ENCODE data around the gene SRGAP2C.
"Not testable (repeated sequence)": the region's sequence is repeated elsewhere in the genome, so short reads cannot be mapped to it uniquely, and the experiment has no call there.

GRCh38 chr1:121332141-121332540 lies 147.4 kb downstream of the SRGAP2C start:
- TF ChIP-seq KAT7 (CRISPR knock-in tag; IDR thresholded peaks at IDR 0.05; ENCODE audit: borderline replicate concordance); USF1 (CRISPR knock-in tag; IDR thresholded peaks at IDR 0.05); ARID4B (CRISPR knock-in tag; IDR thresholded peaks at IDR 0.05; ENCODE audit: borderline replicate concordance): not testable (repeated sequence)

Data from WTC11 (cell line).